Measurements from ENCODE around the gene MUC20.
"Not testable (repeated sequence)": the region's sequence is repeated elsewhere in the genome, so short reads cannot be mapped to it uniquely, and the experiment has no call there.

The MUC20 gene

GRCh38 chr3:195720831-195721506, at the start of gene MUC20:
TSS of gene MUC20 (plus strand) at chr3:195720978. CDS start at chr3:195721008, 30 bp downstream.
- not testable (repeated sequence) for DNase-seq

GRCh38 chr3:195671283-195671682, 49.5 kb upstream of the MUC20 start:
- not testable (repeated sequence) for DNase-seq

GRCh38 chr3:195673711-195674110, 47.1 kb upstream of the MUC20 start:
- not testable (repeated sequence) for DNase-seq

GRCh38 chr3:195678391-195679015, 42.3 kb upstream of the MUC20 start:
- not testable (repeated sequence) for DNase-seq

GRCh38 chr3:195680690-195681089, 40.1 kb upstream of the MUC20 start:
- DNase-seq, result not testable (repeated sequence)

- not testable (repeated sequence) for DNase-seq
Observed at GRCh38 chr3:195681458-195682103, 39.2 kb upstream of the MUC20 start.

GRCh38 chr3:195682104-195682742, 38.6 kb upstream of the MUC20 start:
- not testable (repeated sequence) for DNase-seq

- DNase-seq, result not testable (repeated sequence)
Observed at GRCh38 chr3:195683722-195684526, 36.9 kb upstream of the MUC20 start.

- DNase-seq, result not testable (repeated sequence)
Observed at GRCh38 chr3:195684527-195685257, 36.1 kb upstream of the MUC20 start.

- not testable (repeated sequence) for DNase-seq
Observed at GRCh38 chr3:195686537-195687208, 34.1 kb upstream of the MUC20 start.

GRCh38 chr3:195687209-195687760, 33.5 kb upstream of the MUC20 start:
- not testable (repeated sequence) for DNase-seq

GRCh38 chr3:195688471-195689183, 32.2 kb upstream of the MUC20 start:
- not testable (repeated sequence) for DNase-seq

- not testable (repeated sequence) for DNase-seq
Observed at GRCh38 chr3:195689184-195690070, 31.4 kb upstream of the MUC20 start.

GRCh38 chr3:195690951-195691350, 29.8 kb upstream of the MUC20 start:
- DNase-seq, result no peak

GRCh38 chr3:195691596-195692353, 29.0 kb upstream of the MUC20 start:
- not testable (repeated sequence) for DNase-seq

- no peak for DNase-seq
Observed at GRCh38 chr3:195692354-195692685, 28.5 kb upstream of the MUC20 start.

- DNase-seq, result no peak
Observed at GRCh38 chr3:195692781-195693427, 27.9 kb upstream of the MUC20 start.

Data from NCI-H2029 treated with DMSO at 0.1 percent for 48 hours (cell line).